Activated T-cell treated with anti-CD3 and anti-CD28 coated beads, Interleukin-2, amount 50 U/mL, for 4 hours (primary cell): ENCODE results near the gene DMPK. TPM values are rescaled to one million over a fixed set of nuclear protein-coding genes. Genes with fewer than 3 reads are reported as not detected.
A peak's percentile ranks its signal among the peaks of the same experiment; 100 is the strongest.

Experiments
- ATAC-seq, 2 donors: fragments of 200-7000 bp; cut with Tn5 transposase; one replicate each; pipeline ENCODE4 v1.10.0; 2021
- DNase-seq: peaks from one replicate; pipeline ENCODE4 v3.0.0-alpha.2; 2020
- H3K27me3 Mint-ChIP-seq: one replicate; pipeline ENCODE4 v1.8.0; 2021; ENCODE audit warnings: low read depth, mixed read lengths
- H3K36me3 Mint-ChIP-seq: one replicate; pipeline ENCODE4 v1.8.0; 2022; ENCODE audit warnings: mixed read lengths; ENCODE audit not compliant: insufficient read depth
- H3K4me1 Mint-ChIP-seq: one replicate; pipeline ENCODE4 v1.8.0; 2021; ENCODE audit warnings: low read depth, mixed read lengths
- H3K4me3 Mint-ChIP-seq: one replicate; pipeline ENCODE4 v1.8.0; 2021; ENCODE audit warnings: mild to moderate bottlenecking, moderate library complexity, mixed read lengths
- H3K9me3 Mint-ChIP-seq: one replicate; pipeline ENCODE4 v1.8.0; 2021; ENCODE audit warnings: mixed read lengths
- total RNA-seq, 3 donors: library from RNA; stranded (reverse); gene quantifications; one replicate each; pipeline ENCODE4 v1.2.1, GENCODE V29; 2021

The DMPK gene
- total RNA-seq, 3 donors from 2014 or later: 19.9 to 22.6 (median 21.1) TPM

GRCh38 chr19:45785097-45785496 is 2.8 kb upstream of the DMPK start:
- Mint-ChIP-seq H3K9me3 (no peaks in the 10 kb centered on the region), H3K4me1 (no peaks in the 10 kb centered on the region), H3K27me3 (peaks cover 12% of the 10 kb centered on the region), H3K4me3 (no peak overlapping the region), H3K36me3 (peaks cover 31% of the 10 kb centered on the region)
- DNase-seq (no peak), ATAC-seq (no peak)

- H3K9me3 Mint-ChIP-seq: no peaks in the 10 kb centered on the region
- DNase-seq (no peak), ATAC-seq (no peak)
- H3K4me3 Mint-ChIP-seq: no peak overlapping the region
- peaks cover 22% of the 10 kb centered on the region for H3K27me3 Mint-ChIP-seq
- H3K36me3 Mint-ChIP-seq: peaks cover 29% of the 10 kb centered on the region
- H3K4me1 Mint-ChIP-seq: peaks cover 8% of the 10 kb centered on the region
Observed at GRCh38 chr19:45784096-45784495, 1.8 kb upstream of the DMPK start.

GRCh38 chr19:45782820-45783785 is 813 bp upstream of the DMPK start:
- DNase-seq (no peak), ATAC-seq (no peak)
- Mint-ChIP-seq H3K4me1 (peaks cover 17% of the 10 kb centered on the region), H3K4me3 (no peak overlapping the region), H3K27me3 (peaks cover 27% of the 10 kb centered on the region), H3K36me3 (peaks cover 21% of the 10 kb centered on the region), H3K9me3 (no peaks in the 10 kb centered on the region)

DNA sequence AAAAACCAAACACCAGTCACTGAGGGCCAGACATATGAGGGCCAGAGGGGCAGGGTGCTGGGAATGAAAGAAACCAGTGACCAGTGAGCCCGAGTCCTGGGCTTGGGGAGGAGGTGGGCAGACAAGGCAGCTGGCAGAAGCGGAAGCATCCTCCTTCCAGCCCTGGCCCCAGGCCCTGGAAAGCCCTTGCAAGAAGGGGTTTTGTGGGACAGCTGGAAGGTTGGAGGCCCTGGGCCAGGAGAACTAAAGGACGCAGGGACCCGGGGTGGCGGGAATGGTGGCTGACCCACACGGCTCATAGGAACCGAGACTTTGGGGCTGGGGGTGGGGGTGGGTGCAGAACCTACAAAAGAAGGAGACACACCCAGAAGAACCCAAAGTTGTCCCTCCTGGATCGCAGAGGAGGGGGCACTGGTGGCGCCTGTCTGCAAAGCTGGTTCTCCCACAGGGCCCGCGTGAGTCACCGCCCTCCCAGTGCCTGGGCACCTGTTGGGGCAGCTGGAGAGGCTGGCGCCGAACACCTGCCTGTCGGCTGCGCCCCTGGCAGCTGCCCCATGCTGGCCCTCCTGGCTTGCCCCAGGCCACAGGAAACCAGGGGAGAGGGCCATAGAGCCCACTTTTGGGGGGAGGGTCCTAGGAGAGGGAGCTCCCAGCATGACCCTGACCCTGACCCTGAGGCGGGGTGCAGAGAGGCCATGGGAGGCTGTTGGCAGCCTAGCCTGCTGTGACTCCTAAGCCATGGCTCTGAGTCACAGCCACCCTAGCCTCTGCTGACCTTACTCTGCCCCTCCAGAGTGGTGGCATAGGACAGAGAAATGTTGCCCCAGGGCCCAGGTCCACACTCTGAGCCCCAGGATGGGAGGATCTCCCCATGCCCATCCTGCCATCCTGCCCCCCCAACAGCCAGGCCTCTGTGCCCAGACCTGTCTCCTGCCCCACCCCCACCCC is 802 bp downstream of the DMPK start:
- ATAC-seq (no peak), DNase-seq (no peak)
- H3K4me1 Mint-ChIP-seq: peaks cover 17% of the 10 kb centered on the region
- no peaks in the 10 kb centered on the region for H3K9me3 Mint-ChIP-seq
- H3K4me3 Mint-ChIP-seq: no peak overlapping the region
- peaks cover 17% of the 10 kb centered on the region for H3K36me3 Mint-ChIP-seq
- peaks cover 35% of the 10 kb centered on the region for H3K27me3 Mint-ChIP-seq

GRCh38 chr19:45780448-45781213 is 1.7 kb downstream of the DMPK start:
- peaks cover 14% of the 10 kb centered on the region for H3K36me3 Mint-ChIP-seq
- no peak for DNase-seq
- no peak for ATAC-seq
- H3K4me3 Mint-ChIP-seq: no peak overlapping the region
- H3K9me3 Mint-ChIP-seq: no peaks in the 10 kb centered on the region
- peaks cover 35% of the 10 kb centered on the region for H3K27me3 Mint-ChIP-seq
- peaks cover 17% of the 10 kb centered on the region for H3K4me1 Mint-ChIP-seq

- Mint-ChIP-seq H3K4me1 (peaks cover 17% of the 10 kb centered on the region), H3K36me3 (peaks cover 11% of the 10 kb centered on the region), H3K9me3 (no peaks in the 10 kb centered on the region), H3K4me3 (no peak overlapping the region), H3K27me3 (peaks cover 35% of the 10 kb centered on the region)
- DNase-seq (no peak), ATAC-seq (no peak)
Observed at GRCh38 chr19:45780146-45780447, 2.2 kb downstream of the DMPK start.

DNA sequence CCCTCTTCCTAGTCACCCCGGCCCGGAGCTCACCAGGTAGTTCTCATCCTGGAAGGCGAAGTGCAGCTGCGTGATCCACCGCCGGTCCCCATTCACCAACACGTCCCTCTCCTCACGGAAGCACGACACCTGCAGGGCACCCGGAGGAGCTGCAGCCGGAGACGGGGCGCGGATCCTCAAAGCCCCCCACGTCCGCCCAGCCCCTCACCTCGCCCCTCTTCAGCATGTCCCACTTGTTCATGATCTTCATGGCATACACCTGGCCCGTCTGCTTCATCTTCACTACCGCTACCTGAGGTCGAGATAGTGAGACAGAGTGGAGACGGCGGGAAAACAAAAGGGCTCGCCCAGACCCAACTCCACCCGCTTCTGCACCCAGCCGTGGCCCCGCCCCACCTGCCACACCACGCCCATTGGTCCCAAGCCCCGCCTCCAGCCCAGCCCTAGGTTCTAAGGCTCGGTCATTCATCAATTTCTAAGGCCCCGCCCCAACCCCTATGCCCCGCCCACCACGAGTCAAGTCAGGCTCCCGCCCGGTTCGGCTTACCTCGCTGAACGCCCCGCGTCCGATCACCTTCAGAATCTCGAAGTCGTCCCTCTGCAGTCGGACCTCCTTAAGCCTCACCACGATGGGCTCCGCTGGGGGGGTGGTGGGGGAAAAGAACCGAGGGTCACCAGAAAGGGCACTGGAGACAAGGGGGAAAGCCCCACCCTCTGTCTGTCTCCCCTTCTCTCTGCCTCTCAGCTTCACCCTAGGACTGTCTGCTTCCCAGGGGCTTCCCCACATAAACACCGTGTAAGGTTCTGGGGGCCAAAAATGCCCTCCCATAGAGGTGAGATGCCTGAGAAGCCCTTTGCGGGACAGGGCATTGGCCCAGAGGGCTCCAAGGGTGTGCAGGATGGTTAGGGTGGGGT is 2.8 kb downstream of the DMPK start:
- peaks cover 17% of the 10 kb centered on the region for H3K4me1 Mint-ChIP-seq
- peak overlapping the region; percentile 73 for H3K4me3 Mint-ChIP-seq
- peaks cover 10% of the 10 kb centered on the region for H3K36me3 Mint-ChIP-seq
- peaks cover 35% of the 10 kb centered on the region for H3K27me3 Mint-ChIP-seq
- DNase-seq (peak; percentile 81), ATAC-seq (peak; percentile 96 to 98)
- no peaks in the 10 kb centered on the region for H3K9me3 Mint-ChIP-seq

DNA sequence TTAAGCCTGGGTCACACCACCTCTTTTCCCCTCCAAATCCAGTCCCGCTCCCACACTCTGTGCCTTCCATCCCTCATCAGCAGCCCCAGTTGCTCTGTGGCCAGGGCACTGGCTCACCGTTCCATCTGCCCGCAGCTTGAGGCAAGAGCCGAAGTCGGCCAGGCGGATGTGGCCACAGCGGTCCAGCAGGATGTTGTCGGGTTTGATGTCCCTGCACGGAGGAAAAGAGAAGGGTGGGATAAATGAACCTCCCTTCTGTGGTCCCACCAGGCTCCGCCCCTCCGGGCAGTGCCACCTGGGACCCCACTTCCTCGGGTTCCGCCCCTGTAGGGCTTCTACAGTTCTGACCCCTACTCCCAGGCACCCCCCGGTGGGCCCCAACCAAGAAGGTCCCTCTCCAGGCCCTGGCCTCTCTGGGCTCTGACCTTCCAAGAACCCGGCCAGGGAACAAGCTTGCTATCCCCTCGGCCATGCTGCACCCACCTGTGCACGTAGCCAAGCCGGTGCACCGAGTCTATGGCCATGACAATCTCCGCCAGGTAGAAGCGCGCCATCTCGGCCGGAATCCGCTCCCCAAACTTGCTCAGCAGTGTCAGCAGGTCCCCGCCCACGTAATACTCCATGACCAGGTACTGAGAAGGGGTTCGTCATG is 4.2 kb downstream of the DMPK start:
- H3K27me3 Mint-ChIP-seq: peaks cover 33% of the 10 kb centered on the region
- H3K9me3 Mint-ChIP-seq: no peaks in the 10 kb centered on the region
- ATAC-seq (no peak), DNase-seq (no peak)
- peaks cover 17% of the 10 kb centered on the region for H3K4me1 Mint-ChIP-seq
- no peak overlapping the region for H3K4me3 Mint-ChIP-seq
- peaks cover 7% of the 10 kb centered on the region for H3K36me3 Mint-ChIP-seq

- no peak overlapping the region for H3K4me3 Mint-ChIP-seq
- peaks cover 33% of the 10 kb centered on the region for H3K27me3 Mint-ChIP-seq
- DNase-seq: no peak
- peaks cover 7% of the 10 kb centered on the region for H3K36me3 Mint-ChIP-seq
- ATAC-seq: no peak
- H3K4me1 Mint-ChIP-seq: peaks cover 17% of the 10 kb centered on the region
- no peaks in the 10 kb centered on the region for H3K9me3 Mint-ChIP-seq
Observed at GRCh38 chr19:45777395-45777961, 4.8 kb downstream of the DMPK start.

DNA sequence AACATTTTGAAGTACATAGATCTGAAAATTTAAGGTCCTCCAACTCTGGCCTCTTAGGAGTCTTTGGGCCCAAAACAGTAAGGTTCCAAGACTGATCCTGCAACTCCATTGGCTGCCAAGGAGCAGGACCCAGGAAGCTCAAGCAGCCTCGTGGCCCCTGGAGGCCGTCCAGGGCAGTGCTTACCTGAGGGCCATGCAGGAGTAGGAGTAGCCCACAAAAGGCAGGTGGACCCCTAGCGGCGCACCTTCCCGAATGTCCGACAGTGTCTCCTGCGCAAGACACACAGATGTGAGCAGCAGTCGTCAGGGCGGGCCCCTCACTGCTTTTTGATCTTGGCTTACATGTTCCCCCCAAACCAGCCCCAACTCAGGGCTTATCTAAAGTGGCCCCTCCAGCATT is 7.5 kb downstream of the DMPK start:
- DNase-seq: no peak
- Mint-ChIP-seq H3K36me3 (peaks cover 7% of the 10 kb centered on the region), H3K4me3 (no peak overlapping the region), H3K27me3 (peaks cover 21% of the 10 kb centered on the region), H3K9me3 (no peaks in the 10 kb centered on the region), H3K4me1 (peaks cover 23% of the 10 kb centered on the region)
- ATAC-seq: no peak

DNA sequence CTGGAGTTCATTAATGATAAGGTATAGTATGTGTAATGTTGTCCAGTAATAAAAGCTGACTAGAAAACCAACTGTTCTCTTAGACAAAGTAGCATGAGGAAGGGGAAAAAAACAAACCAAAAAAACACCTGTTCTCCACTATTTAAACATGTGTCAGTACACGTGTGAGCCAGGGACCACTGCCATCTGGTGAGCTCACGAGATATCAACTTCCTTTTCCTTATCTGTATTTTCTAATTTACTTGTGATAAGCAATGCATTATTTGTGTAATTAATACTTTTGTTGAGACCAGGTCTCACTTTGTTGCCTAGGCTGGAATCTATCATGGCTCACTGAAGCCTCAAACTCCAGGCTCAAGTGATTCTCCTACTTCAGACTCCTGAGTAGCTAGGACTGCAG is 8.9 kb downstream of the DMPK start:
- Mint-ChIP-seq H3K36me3 (peaks cover 5% of the 10 kb centered on the region), H3K9me3 (no peaks in the 10 kb centered on the region), H3K4me3 (no peak overlapping the region), H3K4me1 (peaks cover 14% of the 10 kb centered on the region), H3K27me3 (peaks cover 8% of the 10 kb centered on the region)
- DNase-seq (no peak), ATAC-seq (no peak)

GRCh38 chr19:45772912-45773311 is 9.4 kb downstream of the DMPK start:
- H3K9me3 Mint-ChIP-seq: no peaks in the 10 kb centered on the region
- peaks cover 4% of the 10 kb centered on the region for H3K36me3 Mint-ChIP-seq
- peaks cover 12% of the 10 kb centered on the region for H3K4me1 Mint-ChIP-seq
- H3K4me3 Mint-ChIP-seq: no peak overlapping the region
- peaks cover 7% of the 10 kb centered on the region for H3K27me3 Mint-ChIP-seq
- no peak for ATAC-seq
- DNase-seq: no peak
